NCI-H146 (cell line): Measurements from ENCODE around the gene VIPR2.
"Not testable (repeated sequence)": the region's sequence is repeated elsewhere in the genome, so short reads cannot be mapped to it uniquely, and the experiment has no call there.

Experiments used
- DNase-seq: peaks from one replicate; lab custom pipeline; 2025; lab: John Stamatoyannopoulos, UW

Gene VIPR2

GRCh38 chr7:159092701-159093121 lies 52.0 kb downstream of the VIPR2 start:
- no peak for DNase-seq

- DNase-seq: no peak
Measured at GRCh38 chr7:159091480-159092475, 52.9 kb downstream of the VIPR2 start.

- no peak for DNase-seq
Measured at GRCh38 chr7:159091041-159091440, 53.6 kb downstream of the VIPR2 start.

- DNase-seq: no peak
Measured at GRCh38 chr7:159088016-159088865, 56.4 kb downstream of the VIPR2 start.

GRCh38 chr7:159086301-159086925 lies 58.3 kb downstream of the VIPR2 start:
- DNase-seq: no peak

- no peak for DNase-seq
Measured at GRCh38 chr7:159084069-159084801, 60.4 kb downstream of the VIPR2 start.

GRCh38 chr7:159083698-159084068 lies 61.0 kb downstream of the VIPR2 start:
- no peak for DNase-seq

- no peak for DNase-seq
Measured at GRCh38 chr7:159083001-159083697, 61.5 kb downstream of the VIPR2 start.

- DNase-seq: not testable (repeated sequence)
Measured at GRCh38 chr7:159082075-159082474, 62.6 kb downstream of the VIPR2 start.

GRCh38 chr7:159078911-159079270 lies 65.8 kb downstream of the VIPR2 start:
- no peak for DNase-seq

- DNase-seq: no peak
Measured at GRCh38 chr7:159078193-159078910, 66.3 kb downstream of the VIPR2 start.

GRCh38 chr7:159076333-159076732 lies 68.3 kb downstream of the VIPR2 start:
- DNase-seq: no peak

- DNase-seq: no peak
Measured at GRCh38 chr7:159075563-159076238, 69.0 kb downstream of the VIPR2 start.

GRCh38 chr7:159071260-159071659 lies 73.4 kb downstream of the VIPR2 start:
- DNase-seq: no peak

- DNase-seq: no peak
Measured at GRCh38 chr7:159070431-159071148, 74.1 kb downstream of the VIPR2 start.

- no peak for DNase-seq
Measured at GRCh38 chr7:159068893-159069448, 75.7 kb downstream of the VIPR2 start.

GRCh38 chr7:159068488-159068811 lies 76.2 kb downstream of the VIPR2 start:
- DNase-seq: no peak

- DNase-seq: no peak
Measured at GRCh38 chr7:159067576-159068487, 76.8 kb downstream of the VIPR2 start.
